Measurements from ENCODE around the gene UXT.
"Not testable (repeated sequence)": the region's sequence is repeated elsewhere in the genome, so short reads cannot be mapped to it uniquely, and the experiment has no call there.

UXT gene

GRCh38 chrX:47618923-47619485, 40.0 kb downstream of the UXT start:
- DNase-seq (ENCODE audit: low read depth, low spot score) = no peak

GRCh38 chrX:47614618-47615017, 44.4 kb downstream of the UXT start:
- DNase-seq (ENCODE audit: low read depth, low spot score) = no peak

GRCh38 chrX:47613082-47613481, 45.9 kb downstream of the UXT start:
- DNase-seq (ENCODE audit: low read depth, low spot score) = no peak

- no peak for DNase-seq (ENCODE audit: low read depth, low spot score)
Measured at GRCh38 chrX:47612418-47612817, 46.6 kb downstream of the UXT start.

GRCh38 chrX:47611926-47612325, 47.1 kb downstream of the UXT start:
- no peak for DNase-seq (ENCODE audit: low read depth, low spot score)

GRCh38 chrX:47611489-47611888, 47.5 kb downstream of the UXT start:
- no peak for DNase-seq (ENCODE audit: low read depth, low spot score)

- DNase-seq (ENCODE audit: low read depth, low spot score) = no peak
Measured at GRCh38 chrX:47610511-47610910, 48.5 kb downstream of the UXT start.

GRCh38 chrX:47608130-47608810, 50.7 kb downstream of the UXT start:
- peak; percentile 73 for DNase-seq (ENCODE audit: low read depth, low spot score)

GRCh38 chrX:47607091-47607490, 51.9 kb downstream of the UXT start:
- no peak for DNase-seq (ENCODE audit: low read depth, low spot score)

GRCh38 chrX:47605024-47605423, 54.0 kb downstream of the UXT start:
- no peak for DNase-seq (ENCODE audit: low read depth, low spot score)

- DNase-seq (ENCODE audit: low read depth, low spot score) = not testable (repeated sequence)
Measured at GRCh38 chrX:47603125-47603524, 55.9 kb downstream of the UXT start.
